ENCODE results near the gene ZNF385D.

The ZNF385D gene

DNA sequence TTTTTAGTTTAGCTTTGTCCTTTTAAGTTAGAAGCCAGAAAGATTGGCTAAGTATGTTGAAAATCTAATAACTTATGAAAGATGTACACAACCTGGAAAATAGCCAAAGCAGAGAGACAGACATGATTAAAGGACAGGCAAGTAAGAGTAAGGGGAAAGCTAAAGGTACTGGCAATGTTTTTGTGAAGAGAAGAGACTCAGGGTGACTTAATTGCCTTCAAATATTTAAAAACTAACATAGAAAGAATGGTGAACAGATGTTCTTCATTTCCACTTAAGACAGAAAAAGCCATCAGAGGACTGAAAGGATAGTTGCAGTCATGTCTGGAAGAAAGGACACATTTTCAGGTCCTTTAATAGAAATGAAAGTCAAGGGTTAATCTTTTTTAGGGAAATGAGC is 68.8 kb downstream of the ZNF385D start:
- DNase-seq (ENCODE audit: extremely low read depth in 1 of 2, low read depth in 1 of 2), result no peak

DNA sequence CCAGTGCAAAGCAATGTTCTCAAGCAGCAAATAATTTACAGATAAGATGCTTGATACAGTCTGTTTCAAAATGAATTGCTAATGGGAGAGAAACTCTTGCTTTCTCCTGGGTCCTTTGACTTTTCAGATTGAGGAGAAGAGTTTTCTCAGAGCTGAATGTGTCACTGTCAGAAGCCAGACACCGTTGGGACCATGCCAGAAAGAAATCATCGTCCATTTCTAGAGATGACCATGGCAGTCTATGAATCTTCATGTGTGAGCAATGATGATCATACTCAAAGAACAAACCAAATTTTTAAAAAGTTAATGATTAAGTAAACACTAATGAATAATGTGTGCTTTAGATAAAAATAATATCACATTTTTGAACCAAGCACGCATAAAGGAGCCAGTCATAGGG is 77.6 kb downstream of the ZNF385D start:
- no peak for DNase-seq (ENCODE audit: extremely low read depth in 1 of 2, low read depth in 1 of 2)

DNA sequence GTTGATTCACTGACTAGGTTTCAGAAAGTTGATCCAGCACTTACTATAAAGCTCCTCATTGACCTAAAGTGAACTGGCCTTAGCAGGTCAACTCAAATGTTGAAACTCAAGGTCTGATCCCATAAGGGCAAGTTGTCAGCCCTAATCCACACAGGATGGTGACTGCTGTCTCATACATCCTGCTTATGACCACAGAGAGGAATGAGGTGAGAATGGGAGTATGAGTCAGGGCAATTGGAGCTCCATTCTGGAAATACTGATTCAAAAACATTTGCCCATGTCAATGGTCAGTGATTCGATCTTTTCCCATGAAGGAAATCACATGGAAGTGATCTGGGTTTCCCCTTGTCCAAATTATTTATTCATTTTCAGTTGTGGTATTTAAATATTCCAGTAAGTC is 78.7 kb downstream of the ZNF385D start:
- DNase-seq (ENCODE audit: extremely low read depth in 1 of 2, low read depth in 1 of 2), result no peak

DNA sequence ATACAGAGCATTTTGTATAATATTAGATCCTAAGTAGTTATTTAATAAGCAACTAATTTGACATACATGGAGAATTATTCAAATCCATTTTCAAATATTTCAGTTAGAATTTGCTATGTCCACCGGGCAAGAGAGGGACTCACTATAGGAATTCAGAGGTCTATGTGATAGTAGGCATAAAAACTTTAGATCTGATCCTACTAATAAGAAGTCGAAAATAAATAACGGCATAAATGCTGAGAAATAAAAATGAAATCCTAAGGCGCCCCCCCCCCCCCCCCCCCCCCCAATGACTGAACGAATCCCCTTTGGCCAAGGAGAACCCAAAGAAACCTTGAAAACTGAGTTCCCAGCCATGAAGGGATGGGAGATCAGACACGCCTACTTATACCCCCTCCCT is 80.6 kb downstream of the ZNF385D start:
- DNase-seq (ENCODE audit: extremely low read depth in 1 of 2, low read depth in 1 of 2), result no peak

DNA sequence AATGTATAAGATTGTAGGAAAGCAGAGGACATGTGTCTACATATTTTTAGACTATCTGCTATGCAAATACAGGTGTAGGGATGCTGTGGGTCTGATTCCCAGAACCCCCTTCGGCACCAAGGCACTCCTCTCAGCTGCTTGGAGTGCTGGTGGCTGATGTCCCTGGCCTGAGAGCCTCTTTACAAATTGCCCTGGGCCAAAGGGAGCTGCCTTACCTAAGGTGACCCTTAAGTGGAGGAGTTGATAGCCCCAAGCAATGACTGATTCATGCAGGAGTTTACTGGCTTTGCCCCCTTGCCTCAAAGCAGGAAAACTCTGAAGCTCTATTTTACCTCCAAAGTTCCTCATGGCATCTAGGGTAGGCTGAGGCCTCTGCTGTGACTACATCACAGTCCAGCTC is 83.0 kb downstream of the ZNF385D start:
- no peak for DNase-seq (ENCODE audit: extremely low read depth in 1 of 2, low read depth in 1 of 2)

DNA sequence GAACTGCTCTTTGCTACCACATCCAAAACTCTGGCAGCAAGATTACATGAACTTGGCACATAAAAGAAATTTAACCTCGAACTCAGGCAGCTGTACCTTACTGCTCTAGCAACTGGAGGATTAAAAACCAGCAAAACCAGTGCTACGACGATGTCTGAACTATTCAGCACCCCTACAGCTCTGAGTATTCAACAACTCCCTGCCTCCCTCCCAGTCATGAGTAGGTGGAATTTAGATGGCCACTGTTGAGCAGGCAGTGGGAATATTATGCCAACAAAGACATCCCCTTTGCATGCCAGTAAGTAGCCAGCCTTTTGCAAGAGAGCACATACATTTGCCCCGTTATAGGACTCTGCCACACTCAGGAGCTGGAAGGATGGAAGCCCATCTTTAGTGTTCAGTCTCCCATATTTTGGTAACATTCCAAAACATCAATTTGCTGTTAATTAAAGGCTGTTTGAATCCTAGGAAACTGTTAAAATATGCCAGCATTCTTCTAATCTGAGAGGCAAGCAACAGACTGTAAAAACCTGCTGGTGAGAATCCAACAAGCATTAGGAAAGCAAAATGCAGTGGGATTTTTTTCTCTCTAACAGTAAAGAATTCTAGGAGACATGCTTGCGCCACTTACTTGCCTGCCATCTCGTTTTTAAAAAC is 85.4 kb downstream of the ZNF385D start:
- no peak for DNase-seq (ENCODE audit: extremely low read depth in 1 of 2, low read depth in 1 of 2)

DNA sequence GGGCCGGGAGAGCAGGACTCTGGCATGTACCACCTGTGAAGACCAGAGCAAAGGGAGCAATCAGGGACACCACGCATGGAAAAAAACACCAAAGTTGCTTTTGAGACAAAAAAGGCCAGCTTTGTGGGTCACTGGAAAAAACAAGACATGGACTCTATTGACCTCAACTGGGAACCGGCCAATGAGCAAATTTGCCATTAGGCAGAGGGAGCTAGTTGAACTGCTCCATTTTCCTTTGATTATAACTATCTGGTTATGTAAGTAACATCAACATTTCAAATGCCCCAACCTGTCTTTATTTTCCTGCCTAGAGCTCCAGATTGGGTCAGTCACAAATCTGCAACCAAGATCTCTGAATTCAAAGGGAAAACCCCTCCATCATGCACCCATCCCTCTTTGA is 86.0 kb downstream of the ZNF385D start:
- DNase-seq (ENCODE audit: extremely low read depth in 1 of 2, low read depth in 1 of 2), result no peak

DNA sequence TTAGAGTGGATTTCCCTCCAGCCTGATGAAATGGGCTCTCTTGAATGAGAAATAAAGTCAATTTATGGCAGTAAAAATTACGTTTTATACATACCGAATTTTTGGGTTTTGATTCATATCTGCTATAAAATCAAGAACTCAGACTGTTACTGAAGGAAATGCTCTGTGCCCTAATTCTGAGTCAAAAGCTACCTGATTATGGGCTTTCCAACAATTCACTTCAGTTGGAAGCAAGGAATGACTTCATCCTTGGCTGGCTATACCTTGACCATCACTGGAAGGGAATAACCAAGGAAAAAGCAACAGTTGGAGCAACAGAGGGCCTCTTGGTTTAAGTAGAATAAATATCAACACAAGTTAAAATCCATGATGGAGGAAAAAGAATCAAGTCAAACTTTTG is 88.6 kb downstream of the ZNF385D start:
- no peak for DNase-seq (ENCODE audit: extremely low read depth in 1 of 2, low read depth in 1 of 2)

DNA sequence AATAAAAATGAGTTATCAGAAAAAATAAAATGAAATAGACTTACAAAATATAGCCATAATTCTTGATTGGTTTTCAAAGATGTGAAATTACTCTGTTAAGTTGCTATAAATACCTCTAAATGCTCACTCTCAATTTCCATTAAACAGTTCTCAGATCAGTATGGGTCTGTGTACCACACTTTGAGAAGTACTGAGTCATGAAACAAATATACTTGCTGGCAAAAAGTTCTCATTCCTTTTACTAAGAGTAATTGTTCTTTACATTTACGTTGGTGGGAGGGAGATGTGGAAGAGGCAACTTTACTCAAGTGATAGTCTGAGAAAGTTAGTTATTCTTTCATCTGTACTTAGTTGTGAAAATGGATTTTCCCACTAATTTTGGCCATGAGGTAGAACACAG is 96.3 kb downstream of the ZNF385D start:
- no peak for DNase-seq (ENCODE audit: extremely low read depth in 1 of 2, low read depth in 1 of 2)

DNA sequence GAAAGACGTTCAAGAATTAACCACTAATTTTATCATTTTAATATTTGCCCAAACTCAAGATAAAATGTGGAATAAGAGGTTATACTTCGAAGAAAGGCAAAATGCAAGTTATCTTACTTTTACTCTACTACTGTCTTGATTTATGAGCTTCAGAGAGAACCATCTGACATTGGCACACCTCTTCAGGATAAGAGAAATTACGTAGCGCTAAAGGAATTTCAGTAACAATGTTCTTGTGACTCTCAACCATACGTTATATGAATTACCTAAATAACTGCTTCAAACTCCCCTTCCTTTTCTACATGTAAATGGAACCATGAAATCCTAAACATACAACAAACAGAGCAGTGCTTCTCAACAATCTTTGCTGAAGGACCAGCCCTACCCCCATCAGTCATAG is 96.8 kb downstream of the ZNF385D start:
- DNase-seq (ENCODE audit: extremely low read depth in 1 of 2, low read depth in 1 of 2), result no peak

DNA sequence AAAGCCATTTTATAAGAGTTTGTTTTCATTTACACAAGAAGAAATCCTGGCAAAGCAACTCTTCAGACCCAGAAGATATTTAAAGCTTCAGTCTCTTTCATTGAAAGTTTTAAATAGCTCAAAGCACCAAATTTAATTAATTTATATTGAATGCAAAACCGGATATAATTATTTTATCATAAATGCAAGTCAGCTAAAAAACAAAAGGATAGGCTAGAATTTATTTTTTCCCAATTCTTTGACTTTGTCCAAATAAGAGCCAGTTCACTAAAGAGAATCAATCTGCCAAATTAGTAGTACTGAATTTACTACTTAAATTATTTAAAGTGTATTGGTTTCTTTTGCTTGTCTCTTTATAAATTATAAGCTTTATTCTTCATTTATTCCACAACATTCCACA is 101.5 kb downstream of the ZNF385D start:
- DNase-seq (ENCODE audit: extremely low read depth in 1 of 2, low read depth in 1 of 2), result no peak

DNA sequence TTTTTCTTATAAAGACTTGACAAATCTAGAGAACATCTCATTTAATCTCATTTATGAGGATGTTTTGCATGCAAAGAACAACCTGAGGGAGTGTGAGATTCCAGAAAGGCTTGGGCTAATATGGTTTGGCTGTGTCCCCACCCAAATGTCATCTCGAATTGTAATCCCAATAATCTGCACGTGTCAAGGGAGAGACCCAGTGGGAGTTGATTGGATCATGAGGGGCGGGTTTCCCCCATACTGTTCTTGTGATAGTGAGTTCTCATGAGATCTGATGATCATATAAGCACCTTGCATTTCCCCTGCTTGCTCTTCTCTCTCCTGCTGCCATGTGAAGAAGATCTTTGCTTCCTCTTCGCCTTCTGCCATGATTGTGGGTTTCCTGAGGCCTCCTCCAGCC is 103.0 kb downstream of the ZNF385D start:
- no peak for DNase-seq (ENCODE audit: extremely low read depth in 1 of 2, low read depth in 1 of 2)

DNA sequence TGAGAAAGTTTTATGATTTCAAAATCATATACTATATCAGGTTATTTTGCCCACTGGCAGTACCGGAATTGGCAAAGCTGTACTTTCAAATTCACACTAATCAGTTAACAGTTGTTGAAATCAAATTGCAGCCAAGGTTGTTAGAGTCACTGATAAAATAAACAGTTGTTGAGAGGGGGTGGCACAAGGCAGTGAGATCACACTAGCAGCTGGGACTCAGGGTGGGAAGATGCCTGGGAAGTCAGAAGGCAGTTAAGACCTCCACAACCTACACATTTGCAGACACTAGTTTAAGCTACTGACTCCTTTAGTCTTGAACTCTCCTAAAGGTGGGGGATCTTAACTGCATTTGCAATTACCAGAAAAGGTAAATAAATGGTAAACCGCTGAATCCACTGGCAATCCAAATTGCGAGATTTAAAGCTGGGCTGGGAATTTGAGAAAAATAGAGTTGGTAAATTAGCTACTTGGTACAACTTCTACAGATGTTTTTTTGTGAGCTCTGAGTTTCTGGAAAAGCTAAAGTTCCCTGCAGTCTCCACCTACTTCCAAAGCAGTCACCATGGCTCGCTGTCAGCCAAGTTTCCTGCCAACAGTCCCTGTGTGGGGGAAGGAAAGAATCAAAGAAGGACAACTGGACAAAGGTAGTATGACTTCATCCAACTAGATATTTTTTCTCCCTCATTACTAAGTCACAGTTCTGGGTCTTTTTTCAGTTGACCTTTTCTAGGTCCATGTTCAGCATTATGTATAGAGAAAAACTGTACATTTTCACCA is 105.7 kb downstream of the ZNF385D start:
- no peak for DNase-seq (ENCODE audit: extremely low read depth in 1 of 2, low read depth in 1 of 2)

DNA sequence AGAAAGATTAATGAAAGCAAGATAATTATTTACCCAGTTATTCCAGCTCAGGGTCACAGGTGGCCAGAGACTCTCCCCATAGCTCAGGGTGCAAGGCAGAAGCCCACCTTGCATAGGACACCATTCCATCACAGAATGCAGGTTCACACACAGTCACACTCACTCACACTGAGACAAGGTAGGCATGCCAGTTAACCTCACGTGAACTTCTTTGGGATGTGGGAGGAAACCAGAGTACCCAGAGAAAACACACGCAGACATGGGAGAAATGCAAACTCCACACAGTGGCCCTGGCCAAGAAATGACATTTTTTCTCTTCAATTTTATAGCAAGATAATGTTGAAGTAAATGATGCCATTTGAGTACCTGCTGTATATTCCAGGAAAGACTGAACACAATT is 106.7 kb downstream of the ZNF385D start:
- no peak for DNase-seq (ENCODE audit: extremely low read depth in 1 of 2, low read depth in 1 of 2)

DNA sequence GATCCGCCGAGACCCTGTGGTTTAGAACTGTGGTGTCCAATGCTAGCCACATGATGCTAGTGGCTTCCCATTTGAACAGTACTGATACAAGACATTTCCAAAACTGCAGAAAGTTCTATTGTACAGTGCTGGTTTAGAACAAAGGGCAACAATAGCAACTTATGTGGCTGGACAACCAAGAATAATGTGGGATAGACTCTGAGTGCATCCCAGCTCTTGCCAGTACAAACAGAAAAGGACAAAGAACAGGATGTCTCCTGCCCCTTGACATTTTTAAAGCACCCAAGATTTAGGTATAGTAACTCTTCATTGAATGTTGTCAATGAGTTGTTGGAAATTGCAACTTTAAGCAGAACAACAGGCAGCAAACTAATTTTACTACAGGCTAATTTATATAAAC is 107.3 kb downstream of the ZNF385D start:
- no peak for DNase-seq (ENCODE audit: extremely low read depth in 1 of 2, low read depth in 1 of 2)

DNA sequence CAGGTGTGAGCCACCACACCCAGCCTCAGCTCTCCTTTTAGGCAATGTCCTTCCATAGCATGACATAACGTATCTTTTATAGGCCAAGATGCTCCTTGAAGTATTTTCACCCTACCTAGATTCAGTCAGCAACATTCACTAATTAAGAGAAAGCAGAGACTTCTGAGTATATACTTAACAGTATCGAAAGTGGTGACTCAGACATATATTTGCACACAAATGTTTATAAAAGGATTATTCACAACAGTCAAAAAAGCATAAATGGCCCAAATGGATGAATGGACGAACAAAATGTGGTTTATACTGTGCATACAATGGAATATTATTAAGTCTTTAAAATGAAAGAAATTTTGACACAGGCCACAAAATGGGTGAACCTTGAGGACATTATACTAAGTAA is 108.6 kb downstream of the ZNF385D start:
- DNase-seq (ENCODE audit: extremely low read depth in 1 of 2, low read depth in 1 of 2), result no peak

DNA sequence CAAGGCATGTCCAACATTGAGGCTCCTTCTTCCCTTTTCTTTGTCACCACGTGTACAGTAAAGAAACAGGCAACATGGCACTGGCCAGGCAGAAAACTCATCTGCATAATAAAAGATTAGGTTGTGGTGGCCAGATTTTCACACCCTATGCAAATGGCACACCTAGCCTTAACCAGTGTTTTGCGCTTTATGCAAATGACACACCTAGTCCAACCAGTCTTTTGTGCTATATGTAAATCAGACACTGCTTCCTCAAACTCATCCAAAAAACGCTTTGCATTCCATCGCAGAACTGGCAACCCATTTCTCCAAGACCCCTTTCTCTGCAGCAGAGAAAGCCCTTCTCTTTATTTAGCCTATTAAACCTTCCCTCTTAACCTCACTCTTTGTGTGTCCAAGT is 109.1 kb downstream of the ZNF385D start:
- no peak for DNase-seq (ENCODE audit: extremely low read depth in 1 of 2, low read depth in 1 of 2)

DNA sequence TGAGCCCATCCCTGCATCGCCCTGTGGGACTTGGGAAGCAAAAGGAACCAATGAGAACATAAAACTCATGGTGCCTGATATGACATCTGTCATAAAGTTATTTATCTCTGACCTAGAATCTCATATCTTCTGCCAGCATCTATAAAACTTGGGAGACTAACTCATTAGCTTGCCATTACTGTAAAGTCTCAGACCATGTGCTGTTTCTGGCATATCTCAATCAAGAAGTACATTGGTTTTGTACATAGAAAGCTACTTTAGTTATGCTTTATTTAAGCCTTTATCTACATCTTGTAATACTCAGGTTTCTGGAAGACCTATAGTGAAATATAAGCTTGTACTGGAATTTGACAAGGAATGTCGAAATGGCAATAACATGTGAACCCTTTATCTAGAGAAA is 112.5 kb downstream of the ZNF385D start:
- no peak for DNase-seq (ENCODE audit: extremely low read depth in 1 of 2, low read depth in 1 of 2)

DNA sequence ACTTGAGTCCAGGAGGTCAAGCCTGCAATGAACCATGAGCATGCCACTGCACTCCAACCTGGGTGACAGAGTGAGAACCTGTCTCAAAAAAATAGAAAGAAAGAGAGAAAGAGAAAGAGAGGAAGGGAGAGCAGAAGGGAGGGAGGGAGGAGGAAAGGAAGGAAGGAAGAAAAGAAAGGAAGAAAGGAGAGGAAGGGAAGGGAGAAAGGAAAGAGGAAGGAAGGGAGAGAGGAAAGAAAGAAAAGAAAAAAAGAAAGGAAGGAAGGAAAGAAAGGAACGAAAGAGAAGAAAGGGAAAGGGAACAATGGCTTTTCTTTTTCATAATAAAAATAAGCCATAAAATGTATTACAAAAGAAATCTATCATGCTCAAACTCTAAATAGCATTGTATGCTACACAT is 116.9 kb downstream of the ZNF385D start:
- no peak for DNase-seq (ENCODE audit: extremely low read depth in 1 of 2, low read depth in 1 of 2)

DNA sequence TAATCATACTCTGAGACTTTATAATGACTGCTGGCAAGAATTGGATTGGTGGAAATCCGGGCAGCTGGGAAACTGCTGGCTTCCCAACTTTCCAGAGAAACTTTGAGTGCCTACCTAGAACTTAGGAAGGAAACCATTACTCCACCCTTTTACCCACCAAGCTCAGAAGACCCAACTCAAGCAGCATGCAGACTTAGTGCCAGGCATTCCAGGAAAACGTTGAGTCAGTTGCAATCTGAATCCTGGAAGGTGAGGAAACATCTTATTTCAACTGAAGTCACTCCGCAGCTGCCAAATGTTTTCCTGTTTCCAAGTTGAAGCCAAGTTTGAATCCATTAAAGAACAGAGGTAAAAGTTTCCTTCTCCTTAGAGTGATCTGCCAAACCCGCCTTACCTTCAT is 126.5 kb downstream of the ZNF385D start:
- no peak for DNase-seq (ENCODE audit: extremely low read depth in 1 of 2, low read depth in 1 of 2)

DNA sequence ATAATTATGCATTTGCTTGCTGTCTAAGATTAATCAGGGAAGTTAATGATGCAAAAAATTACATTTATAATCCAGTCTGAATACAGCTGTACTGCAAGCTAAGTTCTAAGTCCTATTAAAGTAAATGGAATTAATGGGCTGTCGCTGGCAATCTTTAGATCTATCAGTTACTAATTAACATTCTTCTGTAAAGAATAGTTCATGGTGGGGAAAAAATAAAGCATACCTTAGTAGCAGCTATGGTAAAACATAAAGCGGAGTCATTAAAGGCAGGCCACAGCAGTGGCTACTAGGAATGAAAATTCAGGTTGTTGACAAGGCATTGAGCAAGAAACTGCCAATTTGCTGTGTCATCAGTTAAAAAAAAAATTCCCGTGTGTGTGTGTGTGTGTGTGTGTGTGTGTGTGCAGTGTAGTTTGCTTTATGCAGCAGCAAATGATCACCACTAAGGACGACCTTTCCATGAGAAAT is 129.8 kb downstream of the ZNF385D start:
- no peak for DNase-seq (ENCODE audit: extremely low read depth in 1 of 2, low read depth in 1 of 2)

DNA sequence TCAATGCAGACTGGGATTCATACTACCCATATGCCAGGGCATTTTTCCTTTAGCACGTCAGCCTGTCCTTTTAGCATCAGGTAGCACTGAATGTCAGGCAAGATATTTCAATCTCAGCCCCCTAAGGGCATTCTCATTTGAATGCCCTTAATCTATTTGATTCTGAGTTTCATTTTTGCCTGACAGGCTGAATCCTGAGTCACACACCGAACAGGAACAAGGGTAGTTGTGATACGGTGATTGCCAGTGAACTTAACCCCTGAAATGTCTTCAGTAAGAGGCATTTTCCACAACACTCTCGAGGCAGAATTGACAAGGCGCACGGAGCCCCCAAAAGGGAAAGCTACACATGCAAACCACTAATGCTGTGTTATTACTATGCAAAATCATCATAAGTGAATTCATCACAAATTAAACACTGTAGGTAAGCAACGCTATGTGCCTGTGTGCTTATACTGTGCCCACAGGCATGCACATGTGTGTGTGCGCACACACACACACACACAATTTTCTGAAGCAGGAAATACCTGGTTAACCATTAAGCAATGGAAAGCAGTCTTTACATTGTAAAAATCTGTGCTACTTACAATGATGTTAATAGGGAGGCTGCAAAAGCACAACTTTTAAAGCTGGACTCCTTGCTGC is 130.4 kb downstream of the ZNF385D start:
- DNase-seq (ENCODE audit: extremely low read depth in 1 of 2, low read depth in 1 of 2), result no peak
